HCT116 (cell line): ENCODE results near the gene SAPCD2. TPM values are rescaled to one million over a fixed set of nuclear protein-coding genes. Genes with fewer than 3 reads are reported as not detected.

Source experiments
- ATAC-seq: fragments of 200-7000 bp; cut with Tn5 transposase; 2 replicates; pipeline ENCODE4 v1.9.1; 2020; ENCODE audit warnings: mild to moderate bottlenecking, moderate library complexity
- BruUV-seq: library from RNA; stranded (reverse); fragments of 400-500 nt; replicated peaks from 2 replicates; lab custom pipeline; 2021; lab: Mats Ljungman, UMichigan
- CTCF ChIA-PET: fragments of 300-600 bp; sonication (Branson Sonifier 250); formaldehyde crosslinking; loops from one replicate; lab custom pipeline; 2021; ENCODE audit warnings: antibody characterized with exemption; lab: Charles Lee
- POLR2A ChIA-PET: fragments of 300-600, 350-600 bp; sonication (Branson Sonifier 250); formaldehyde crosslinking; loops from one replicate; lab custom pipeline; 2021; ENCODE audit warnings: antibody characterized with exemption; lab: Charles Lee
- RAD21 ChIA-PET, 2 experiments: fragments of 300-600 bp; sonication (Branson Sonifier 250); formaldehyde crosslinking; loops; one replicate each; lab custom pipeline; 2023; ENCODE audit warnings: low total read pairs in 2 of 2; ENCODE audit not compliant: uncharacterized antibody in 2 of 2, unreplicated experiment in 2 of 2, low non-redundant PET in 1 of 2; lab: Charles Lee
- DNase-seq: peaks from one replicate; pipeline ENCODE4 v3.0.0-alpha.2; 2010; ENCODE audit warnings: low read depth, low spot score
- H2AFZ ChIP-seq: fragments of 200-600 bp; shearing (Covaris generic), sonication (generic); 2 replicates; pipeline ENCODE4 v1.6.1; 2017; ENCODE audit warnings: low read depth, mixed run types, mixed read lengths, antibody characterized with exemption, low read length; ENCODE audit not compliant: poor library complexity, severe bottlenecking
- H3K27ac ChIP-seq: 2 replicates; pipeline ENCODE4 v1.5.1; 2012; ENCODE audit warnings: low read depth, low read length
- H3K27me3 ChIP-seq: fragments of 200-600 bp; sonication (generic); 2 replicates; pipeline ENCODE4 v1.6.1; 2016; ENCODE audit warnings: mixed run types, low read length, mixed read lengths; ENCODE audit not compliant: insufficient read depth
- H3K36me3 ChIP-seq, 2 experiments: fragments of 200-500 bp in 1 of 2; fragments of 200-600 bp in 1 of 2; sonication (Bioruptor generic) in 1 of 2; sonication (generic) in 1 of 2; 2 replicates each; pipeline versions ENCODE4 v1.5.1 to v1.6.1; 2014 to 2016; ENCODE audit warnings: low read length in 2 of 2, inconsistent platforms in 1 of 2, mixed read lengths in 1 of 2, mixed run types in 1 of 2; ENCODE audit not compliant: insufficient read depth in 2 of 2, control insufficient read depth in 1 of 2
- H3K4me1 ChIP-seq, 2 experiments: fragments of 200-600 bp in 1 of 2; sonication (generic) in 1 of 2; 2 replicates each; pipeline versions ENCODE4 v1.5.1 to v1.6.1; 2012 to 2017; ENCODE audit warnings: low read length in 2 of 2, inconsistent platforms in 1 of 2, mild to moderate bottlenecking in 1 of 2, mixed read lengths in 1 of 2, mixed run types in 1 of 2, moderate library complexity in 1 of 2; ENCODE audit not compliant: insufficient read depth in 2 of 2, control insufficient read depth in 1 of 2
- H3K4me2 ChIP-seq: fragments of 200-600 bp; sonication (generic); 2 replicates; pipeline ENCODE4 v1.6.1; 2017; ENCODE audit warnings: mixed run types, low read length, mixed read lengths
- H3K4me3 ChIP-seq, 2 experiments: fragments of 200-600 bp in 1 of 2; sonication (generic) in 1 of 2; replicated peaks in 1 of 2; 2 replicates each; pipeline ENCODE4 v1.5.1; 2011 to 2016; ENCODE audit warnings: low read length in 2 of 2, control low read depth in 1 of 2, low read depth in 1 of 2, mild to moderate bottlenecking in 1 of 2, mixed read lengths in 1 of 2, mixed run types in 1 of 2
- H3K79me2 ChIP-seq: fragments of 200-600 bp; sonication (generic); 2 replicates; pipeline ENCODE4 v1.6.1; 2017; ENCODE audit warnings: mild to moderate bottlenecking, mixed run types, low read length, moderate library complexity, mixed read lengths; ENCODE audit not compliant: insufficient read depth
- H3K9ac ChIP-seq: fragments of 200-600 bp; sonication (generic); 2 replicates; pipeline ENCODE4 v1.6.1; 2016; ENCODE audit warnings: low read length, mixed read lengths
- H3K9me2 ChIP-seq: fragments of 200-600 bp; sonication (generic), shearing (Covaris generic); 2 replicates; pipeline ENCODE4 v1.6.1; 2017; ENCODE audit warnings: mixed run types, mild to moderate bottlenecking, moderate library complexity; ENCODE audit not compliant: insufficient read depth
- H3K9me3 ChIP-seq, 2 experiments: fragments of 200-500 bp in 1 of 2; fragments of 200-600 bp in 1 of 2; sonication (Bioruptor generic) in 1 of 2; sonication (generic) in 1 of 2; 2 replicates each; pipeline ENCODE4 v1.6.1; 2014 to 2017; ENCODE audit warnings: low read length in 2 of 2, mixed read lengths in 2 of 2, inconsistent platforms in 1 of 2, low read depth in 1 of 2, mild to moderate bottlenecking in 1 of 2, mixed run types in 1 of 2, moderate library complexity in 1 of 2; ENCODE audit not compliant: control insufficient read depth in 1 of 2, insufficient read depth in 1 of 2
- H4K20me1 ChIP-seq: fragments of 200-600 bp; sonication (generic), shearing (Covaris generic); 2 replicates; pipeline ENCODE4 v1.6.1; 2017; ENCODE audit warnings: mixed run types, mild to moderate bottlenecking, moderate library complexity; ENCODE audit not compliant: insufficient read depth
- POLR2A ChIP-seq: IDR thresholded peaks from 2 replicates; pipeline ENCODE4 v1.7.0; 2011; ENCODE audit warnings: borderline replicate concordance; ENCODE audit not compliant: insufficient read depth, insufficient read length; ENCODE audit errors: extremely low read depth
- YY1 ChIP-seq: IDR thresholded peaks from 2 replicates; pipeline ENCODE4 v1.6.1; 2011; ENCODE audit warnings: low read length, low read depth, moderate library complexity, mild to moderate bottlenecking; ENCODE audit not compliant: insufficient replicate concordance; ENCODE audit errors: extremely low read depth
- intact Hi-C: fragments of 100-400 bp; cut with micrococcal nuclease; formaldehyde crosslinking; loops from 2 replicates; pipeline ENCODE4 v1.10.0; 2022
- total RNA-seq: library from RNA; stranded (reverse); gene quantifications from one replicate; pipeline ENCODE4 v1.2.1, GENCODE V29; 2021; ENCODE audit not compliant: unreplicated experiment
- TF ChIP-seq, protein P1 (sequence below): IDR thresholded peaks from 2 replicates; pipeline ENCODE4 v1.6.1; 2012
- TF ChIP-seq, protein P2 (sequence below), 3 experiments: fragments of 200-600 bp in 1 of 3; sonication (generic) in 1 of 3; IDR thresholded peaks in 2 of 3; conservative IDR thresholded peaks in 1 of 3; 2 replicates each; pipeline ENCODE4 v1.5.1; 2012 to 2017; ENCODE audit warnings: low read depth in 2 of 3, low read length in 2 of 3, antibody characterized with exemption in 1 of 3, borderline replicate concordance in 1 of 3, control low read depth in 1 of 3, mild to moderate bottlenecking in 1 of 3, mixed read lengths in 1 of 3, mixed run types in 1 of 3, moderate library complexity in 1 of 3; ENCODE audit not compliant: insufficient read depth in 1 of 3

SAPCD2 gene
- total RNA-seq, 1 experiment from 2014 or later, result 71.7 TPM

GRCh38 chr9:137071282-137071681, 925 bp upstream of the SAPCD2 start:
- BruUV-seq, result no TSS peak
- RAD21 ChIA-PET, result interaction anchor here in 1 of 2 experiments (0.5 kb wide), 1 partner anchor 80 kb away, joined by 11 read pairs; no protein-coding TSS in a partner anchor
- Histone ChIP-seq H3K27me3 (no peaks in the 10 kb centered on the region), H3K27ac (peak overlapping the region; percentile 64), H3K4me1 (peaks cover 24 to 42% of the 10 kb centered on the region in 2 experiments), H3K4me2 (peak overlapping the region; percentile 93), H2AFZ (no peak overlapping the region), H3K9me2 (no peaks in the 10 kb centered on the region), H3K36me3 (no peaks in the 10 kb centered on the region; a peak in 1 of 4 replicates), H3K9ac (peak overlapping the region; percentile 89), H3K4me3 (peak overlapping the region; percentile 80 to 82), H3K79me2 (peaks cover 38% of the 10 kb centered on the region), H3K9me3 (no peaks in the 10 kb centered on the region), H4K20me1 (no peaks in the 10 kb centered on the region; the same call in 1 of the 2 replicates)
- CTCF ChIA-PET, result interaction anchor here (1.5 to 4.7 kb wide), 6 partner anchors 14 to 156 kb away, joined by 6 to 49 read pairs (median 12); partner anchors contain the start of genes MAN1B1, NPDC1 and RNF224
- intact Hi-C loops, result no loop called here
- no peak for ATAC-seq
- TF ChIP-seq, protein P1, sequence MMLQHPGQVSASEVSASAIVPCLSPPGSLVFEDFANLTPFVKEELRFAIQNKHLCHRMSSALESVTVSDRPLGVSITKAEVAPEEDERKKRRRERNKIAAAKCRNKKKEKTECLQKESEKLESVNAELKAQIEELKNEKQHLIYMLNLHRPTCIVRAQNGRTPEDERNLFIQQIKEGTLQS, result no peak
- TF ChIP-seq POLR2A, result peak; percentile 8
- no peak for DNase-seq
- POLR2A ChIA-PET, result interaction anchor here (0.9 to 5.1 kb wide), 2 partner anchors 14 to 169 kb away, joined by 4 to 43 read pairs; partner anchors contain the start of genes MAN1B1 and TUBB4B

GRCh38 chr9:137070906-137071275, 534 bp upstream of the SAPCD2 start:
- no peak overlapping the region for H2AFZ ChIP-seq
- intact Hi-C loops, result no loop called here
- CTCF ChIA-PET, result interaction anchor here (1.5 to 4.7 kb wide), 7 partner anchors 12 to 156 kb away, joined by 6 to 49 read pairs (median 7); partner anchors contain the start of genes MAN1B1, NPDC1 and RNF224

More at GRCh38 chr9:137070906-137071275, 534 bp upstream of the SAPCD2 start:
- TF ChIP-seq YY1 (no peak), POLR2A (peak; percentile 45)
- TF ChIP-seq, protein P2, sequence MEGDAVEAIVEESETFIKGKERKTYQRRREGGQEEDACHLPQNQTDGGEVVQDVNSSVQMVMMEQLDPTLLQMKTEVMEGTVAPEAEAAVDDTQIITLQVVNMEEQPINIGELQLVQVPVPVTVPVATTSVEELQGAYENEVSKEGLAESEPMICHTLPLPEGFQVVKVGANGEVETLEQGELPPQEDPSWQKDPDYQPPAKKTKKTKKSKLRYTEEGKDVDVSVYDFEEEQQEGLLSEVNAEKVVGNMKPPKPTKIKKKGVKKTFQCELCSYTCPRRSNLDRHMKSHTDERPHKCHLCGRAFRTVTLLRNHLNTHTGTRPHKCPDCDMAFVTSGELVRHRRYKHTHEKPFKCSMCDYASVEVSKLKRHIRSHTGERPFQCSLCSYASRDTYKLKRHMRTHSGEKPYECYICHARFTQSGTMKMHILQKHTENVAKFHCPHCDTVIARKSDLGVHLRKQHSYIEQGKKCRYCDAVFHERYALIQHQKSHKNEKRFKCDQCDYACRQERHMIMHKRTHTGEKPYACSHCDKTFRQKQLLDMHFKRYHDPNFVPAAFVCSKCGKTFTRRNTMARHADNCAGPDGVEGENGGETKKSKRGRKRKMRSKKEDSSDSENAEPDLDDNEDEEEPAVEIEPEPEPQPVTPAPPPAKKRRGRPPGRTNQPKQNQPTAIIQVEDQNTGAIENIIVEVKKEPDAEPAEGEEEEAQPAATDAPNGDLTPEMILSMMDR (IDR thresholded peaks at IDR 0.05 in 2 of 3, conservative IDR thresholded peaks at IDR 0.05 in 1 of 3; ENCODE audit: borderline replicate concordance in 1 of 3, insufficient read depth in 1 of 3, low read depth in 2 of 3, low read length in 2 of 3), result 0 out of 6 replicates have a peak, but pooled peaks of 1 of the 3 experiments have one; percentile 14
- TSS peak; percentile 87 for BruUV-seq
- Histone ChIP-seq H3K27ac (peak overlapping the region; percentile 64), H3K27me3 (no peaks in the 10 kb centered on the region), H3K9me3 (no peaks in the 10 kb centered on the region), H3K79me2 (peaks cover 42% of the 10 kb centered on the region), H3K9ac (peak overlapping the region; percentile 89), H3K4me3 (peak overlapping the region; percentile 80 to 82), H3K4me2 (peak overlapping the region; percentile 93), H3K36me3 (no peaks in the 10 kb centered on the region; a peak in 1 of 4 replicates), H4K20me1 (no peaks in the 10 kb centered on the region; the same call in 1 of the 2 replicates), H3K4me1 (peaks cover 24 to 42% of the 10 kb centered on the region in 2 experiments), H3K9me2 (no peaks in the 10 kb centered on the region)
- ChIA-PET POLR2A (interaction anchor here (0.9 to 5.1 kb wide), 4 partner anchors 11 to 170 kb away, joined by 3 to 43 read pairs (median 4); partner anchors contain the start of genes MAN1B1 and TUBB4B), RAD21 (interaction anchor here in 1 of 2 experiments (0.5 to 1.2 kb wide), 4 partner anchors 24 to 685 kb away, joined by 3 to 11 read pairs (median 4); no protein-coding TSS in a partner anchor)
- DNase-seq (no peak), ATAC-seq (peak; percentile 29)
